ENCODE results near the gene KCNA3. TPM values are rescaled to one million over a fixed set of nuclear protein-coding genes. Genes with fewer than 3 reads are reported as not detected.

Gene KCNA3
- total RNA-seq, 6 experiments from 2014 or later, result not detected

GRCh38 chr1:110706621-110707020 lies 31.9 kb upstream of the KCNA3 start:
- Mint-ChIP-seq H3K27ac (no peak overlapping the region), H3K36me3 (ENCODE audit: low read depth) (no peaks in the 10 kb centered on the region), H3K4me1 (ENCODE audit: low read depth) (no peaks in the 10 kb centered on the region), H3K4me3 (no peak overlapping the region), H3K27me3 (ENCODE audit: insufficient read depth) (no peaks in the 10 kb centered on the region), H3K9me3 (no peaks in the 10 kb centered on the region; the same call in 1 of the 2 replicates)
- TF ChIP-seq CTCF (IDR thresholded peaks at IDR 0.05), result no peak
- no peak for DNase-seq

DNA sequence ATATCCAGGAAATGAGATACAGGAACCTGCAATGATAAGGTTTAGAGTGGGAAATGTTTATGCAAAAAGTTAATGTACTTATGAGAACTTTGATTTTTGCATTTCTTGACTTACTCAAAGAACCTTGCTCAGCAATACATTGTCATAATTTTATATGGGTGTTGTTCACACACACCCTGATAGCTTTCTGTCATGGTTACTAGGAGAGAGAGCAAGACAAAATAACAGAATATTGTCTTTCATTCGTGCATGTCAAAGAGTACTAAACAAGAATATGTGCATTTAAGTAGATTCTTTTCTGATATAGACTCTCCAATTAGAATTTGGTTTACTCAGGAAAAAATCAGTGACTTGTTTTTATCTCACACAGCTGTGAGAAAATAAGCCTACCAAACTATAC lies 27.5 kb upstream of the KCNA3 start:
- Mint-ChIP-seq H3K27ac (no peak overlapping the region), H3K27me3 (ENCODE audit: insufficient read depth) (no peaks in the 10 kb centered on the region; the same call in 1 of the 2 replicates), H3K4me1 (ENCODE audit: low read depth) (no peaks in the 10 kb centered on the region), H3K36me3 (ENCODE audit: low read depth) (no peaks in the 10 kb centered on the region), H3K9me3 (no peaks in the 10 kb centered on the region; the same call in 1 of the 2 replicates), H3K4me3 (no peak overlapping the region)
- no peak for TF ChIP-seq CTCF (IDR thresholded peaks at IDR 0.05)
- no peak for DNase-seq

DNA sequence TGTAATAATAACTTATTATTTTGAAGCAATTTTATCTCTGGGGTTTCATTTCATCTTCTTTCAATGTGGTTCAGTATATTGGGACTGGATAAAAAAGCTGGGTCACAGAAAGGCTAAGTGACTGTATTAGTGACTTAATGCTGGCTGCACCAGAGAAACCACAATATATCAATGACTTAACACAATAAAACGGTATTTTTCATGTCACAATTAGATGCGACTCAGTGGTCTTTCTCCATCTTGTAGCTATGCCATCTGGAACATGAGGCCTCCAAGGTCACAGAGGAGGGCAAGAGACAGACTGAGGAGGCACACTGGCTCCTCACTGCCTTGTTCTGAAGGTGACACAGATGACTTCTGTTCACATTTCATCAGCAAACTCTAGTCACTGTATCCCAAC lies 26.0 kb upstream of the KCNA3 start:
- Mint-ChIP-seq H3K4me1 (ENCODE audit: low read depth) (no peaks in the 10 kb centered on the region), H3K27ac (no peak overlapping the region), H3K27me3 (ENCODE audit: insufficient read depth) (no peaks in the 10 kb centered on the region; the same call in none of the 2 replicates), H3K4me3 (no peak overlapping the region), H3K36me3 (ENCODE audit: low read depth) (no peaks in the 10 kb centered on the region), H3K9me3 (no peaks in the 10 kb centered on the region; the same call in 1 of the 2 replicates)
- TF ChIP-seq CTCF (IDR thresholded peaks at IDR 0.05), result no peak
- DNase-seq, result no peak

DNA sequence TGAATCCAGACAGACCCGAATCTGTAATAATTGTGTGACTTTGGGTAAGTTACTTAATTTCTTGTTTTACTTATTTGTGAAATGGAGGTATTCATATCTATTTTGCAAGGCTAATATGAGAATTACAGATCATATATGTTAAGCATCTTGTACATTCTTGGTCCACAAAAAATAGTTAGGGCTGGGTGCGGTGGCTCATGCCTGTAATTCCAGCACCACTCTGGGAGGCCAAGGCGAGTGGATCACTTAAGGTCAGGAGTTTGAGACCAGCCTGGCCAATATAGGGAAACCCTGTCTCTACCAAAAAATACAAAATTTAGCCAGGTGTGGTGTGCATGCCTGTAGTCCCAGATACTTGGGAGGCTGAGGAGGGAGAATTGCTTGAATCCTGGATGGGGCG lies 22.9 kb upstream of the KCNA3 start:
- no peak for TF ChIP-seq CTCF (IDR thresholded peaks at IDR 0.05)
- Mint-ChIP-seq H3K9me3 (no peaks in the 10 kb centered on the region), H3K36me3 (ENCODE audit: low read depth) (no peaks in the 10 kb centered on the region), H3K4me1 (ENCODE audit: low read depth) (no peaks in the 10 kb centered on the region), H3K27ac (no peak overlapping the region), H3K27me3 (ENCODE audit: insufficient read depth) (no peaks in the 10 kb centered on the region; the same call in none of the 2 replicates), H3K4me3 (no peak overlapping the region)
- no peak for DNase-seq

DNA sequence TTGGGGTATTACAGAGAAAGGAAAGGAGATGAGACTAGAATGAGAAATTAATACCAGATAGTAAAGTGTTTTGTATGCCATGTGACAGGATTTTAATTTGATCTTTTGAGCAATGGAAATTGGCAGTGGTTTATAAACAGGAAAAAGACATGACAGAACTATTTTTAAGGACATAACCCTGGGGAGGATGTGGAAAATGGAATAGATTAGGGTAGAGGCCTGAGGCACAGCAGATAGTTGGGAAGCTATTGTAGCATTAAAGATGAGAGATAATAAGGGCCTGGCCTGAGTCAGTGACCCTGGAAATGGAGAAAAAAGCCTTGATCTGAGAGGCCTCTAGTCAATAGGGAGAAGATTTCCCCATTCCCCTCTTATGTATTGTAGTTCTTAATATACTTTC lies 22.1 kb upstream of the KCNA3 start:
- no peak for DNase-seq
- no peak for TF ChIP-seq CTCF (IDR thresholded peaks at IDR 0.05)
- no peaks in the 10 kb centered on the region for H3K36me3 Mint-ChIP-seq (ENCODE audit: low read depth)
- H3K27me3 Mint-ChIP-seq (ENCODE audit: insufficient read depth), result no peaks in the 10 kb centered on the region; the same call in none of the 2 replicates
- H3K27ac Mint-ChIP-seq, result no peak overlapping the region
- no peak overlapping the region for H3K4me3 Mint-ChIP-seq
- H3K9me3 Mint-ChIP-seq, result no peaks in the 10 kb centered on the region
- no peaks in the 10 kb centered on the region for H3K4me1 Mint-ChIP-seq (ENCODE audit: low read depth)

All from HFFc6 (cell line).